HEK293T (cell line): Measurements from ENCODE around the gene FBH1.

Experiments used
- BHLHE40 ChIP-seq: fragments of 450-650 bp; IDR thresholded peaks from 2 replicates; pipeline ENCODE4 v1.6.1; 2016; ENCODE audit warnings: mild to moderate bottlenecking, moderate library complexity, borderline replicate concordance
- FOXK2 ChIP-seq: fragments of 450-650 bp; IDR thresholded peaks from 2 replicates; pipeline ENCODE4 v1.6.1; 2016; ENCODE audit warnings: mild to moderate bottlenecking
- HDGF ChIP-seq: fragments of 450-650 bp; IDR thresholded peaks from 2 replicates; pipeline ENCODE4 v1.6.1; 2017; ENCODE audit warnings: antibody characterized with exemption, borderline replicate concordance
- PKNOX1 ChIP-seq: fragments of 450-650 bp; IDR thresholded peaks from 2 replicates; pipeline ENCODE4 v1.6.1; 2016
- SP1 ChIP-seq: fragments of 450-650 bp; IDR thresholded peaks from 2 replicates; pipeline ENCODE4 v1.6.1; 2017
- TARDBP ChIP-seq: fragments of 450-650 bp; IDR thresholded peaks from 2 replicates; pipeline ENCODE4 v1.6.1; 2016

- TF ChIP-seq FOXK2 (no peak), HDGF (no peak), PKNOX1 (no peak), SP1 (no peak), BHLHE40 (no peak), TARDBP (no peak)
Observed at GRCh38 chr10:5900247-5900646, 10.2 kb downstream of the FBH1 start.
